Posterior vena cava (tissue), 2 donors: ENCODE measurements around the gene PEX7. TPM values are rescaled to one million over a fixed set of nuclear protein-coding genes. Genes with fewer than 3 reads are reported as not detected.

Experiments used
- total RNA-seq, 2 donors: library from RNA; stranded (reverse); fragmentation: NEBNext Ultra II Directional; extraction: Animal tissue kit (Norgen Biotek cat#: 25700); gene quantifications; one replicate each; pipeline ENCODE4 v1.2.1, GENCODE V29; 2021
- donor health status: DM: yes; HTN: yes; CAD: no.
- donor health status: DM: yes; HTN: yes; CAD: no.

PEX7 gene
- total RNA-seq, 2 donors from 2014 or later, result 4.4 to 4.7 TPM

Other genes starting within 250 kb of the PEX7 start
- 10 to 100 TPM; 15.0 to 16.4 TPM for gene MAP3K5, start 30.1 kb upstream of the PEX7 start, total RNA-seq
- not detected for gene SLC35D3, start 99.7 kb downstream of the PEX7 start, total RNA-seq
- gene IL20RA, start 222.4 kb downstream of the PEX7 start, total RNA-seq, result under 1 TPM; 0.19 to 0.60 TPM